Body of pancreas (tissue), 4 donors: ENCODE data around the gene KRT222. TPM values are rescaled to one million over a fixed set of nuclear protein-coding genes. Genes with fewer than 3 reads are reported as not detected.

Experiments
- ATAC-seq: fragments of 150-250 bp; one replicate; pipeline ENCODE4 v1.9.1; 2016
- DNase-seq, 4 donors: peaks; one replicate each; pipeline ENCODE4 v3.0.0-alpha.2; 2019
- H3K27ac ChIP-seq, 4 donors: fragments of 200-600 bp; sonication (generic); 1 replicate in 3 of 4; 2 replicates in 1 of 4; pipeline versions ENCODE4 v1.5.1 to v1.6.1; 2016 to 2019; ENCODE audit warnings: mild to moderate bottlenecking in 1 of 4, mixed read lengths in 1 of 4, moderate library complexity in 1 of 4
- H3K27me3 ChIP-seq, 2 donors: fragments of 200-600 bp; sonication (generic); one replicate each; pipeline ENCODE4 v1.6.0; 2016; ENCODE audit warnings: mild to moderate bottlenecking in 1 of 2
- H3K36me3 ChIP-seq, 2 donors: fragments of 200-600 bp; sonication (generic); replicated peaks in 1 of 2; 2 replicates each; pipeline ENCODE4 v1.5.1; 2016; ENCODE audit warnings: low read depth in 2 of 2; ENCODE audit not compliant: insufficient read depth in 1 of 2
- H3K4me1 ChIP-seq: fragments of 200-600 bp; sonication (generic); one replicate; pipeline ENCODE4 v1.6.0; 2016
- H3K4me3 ChIP-seq, 2 donors: fragments of 200-600 bp; sonication (generic); 1 replicate in 1 of 2; 2 replicates in 1 of 2; pipeline ENCODE4 v1.5.1; 2016 to 2019
- H3K9me3 ChIP-seq, 3 donors: fragments of 200-600 bp; sonication (generic); 1 replicate in 2 of 3; 2 replicates in 1 of 3; pipeline ENCODE4 v1.5.1; 2016
- POLR2A ChIP-seq, 3 donors: fragments of 450-650 bp; IDR thresholded peaks; one replicate each; pipeline ENCODE4 v1.6.1; 2016; ENCODE audit warnings: antibody characterized with exemption in 3 of 3, mild to moderate bottlenecking in 2 of 3
- WGBS, 2 donors: methylation state at CpG; one replicate each; pipeline ENCODE4 v1.1.5; 2017; 5-methylcytosine and 5-hydroxymethylcytosine counted together
- intact Hi-C: fragments of 100-400 bp; cut with DNase I; formaldehyde crosslinking; loops from one replicate; pipeline ENCODE4 v1.15.1; 2023
- total RNA-seq, 2 donors: library from RNA; depleted of rRNA; stranded (reverse); fragments of >200 nt; gene quantifications; one replicate each; pipeline ENCODE4 v1.1.0, GENCODE V29; 2016
- TF ChIP-seq, protein P1 (sequence below), 7 experiments: fragments of 450-650 bp in 4 of 7; fragments of 200-600 bp in 3 of 7; sonication (generic) in 3 of 7; IDR thresholded peaks; one replicate each; pipeline ENCODE4 v1.5.1; 2016 to 2019; ENCODE audit warnings: antibody characterized with exemption in 7 of 7

KRT222 gene
- total RNA-seq, 2 donors from 2014 or later: 0.66 to 1.6 TPM

DNA sequence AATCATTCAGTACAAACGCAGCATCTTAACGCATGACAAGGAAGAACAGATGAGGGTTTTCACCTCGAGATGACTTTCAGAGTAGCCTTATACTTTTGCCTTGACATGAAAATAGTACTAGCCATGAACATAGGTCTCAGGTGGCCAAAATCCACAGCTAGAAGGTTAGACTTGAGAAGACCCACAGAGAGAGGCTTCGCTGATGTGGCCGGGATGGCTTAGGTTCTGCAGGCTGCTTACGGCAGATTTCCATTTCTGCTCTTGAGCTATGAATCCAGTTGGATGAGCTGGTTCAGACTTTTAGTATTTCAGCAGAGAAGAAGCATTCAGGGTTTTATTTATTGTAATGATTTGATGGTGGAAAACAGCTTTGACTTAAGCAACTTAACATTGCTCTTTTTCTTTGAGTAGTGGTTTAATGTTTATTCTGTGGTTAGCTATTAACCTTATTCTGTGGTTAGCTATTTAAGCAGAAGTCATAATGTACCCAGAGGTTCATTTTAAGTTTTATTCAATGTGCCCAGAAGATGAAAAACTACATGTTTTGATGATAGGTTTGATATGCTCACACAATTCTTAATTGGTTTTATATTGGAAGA is 31.0 kb upstream of the KRT222 start:
- Histone ChIP-seq H3K27ac (peak overlapping the region in 3 of 4 donors; percentile 49 to 75 (median 57)), H3K27me3 (no peaks in the 10 kb centered on the region), H3K4me3 (no peak overlapping the region), H3K36me3 (no peaks in the 10 kb centered on the region), H3K9me3 (no peaks in the 10 kb centered on the region), H3K4me1 (peaks cover 26% of the 10 kb centered on the region)
- 53 to 58% methylated on average over 6 of the region's 6 CpGs for WGBS, 2 donors
- intact Hi-C loops: no loop called here
- no peak for DNase-seq
- no peak for ATAC-seq
- TF ChIP-seq POLR2A (IDR thresholded peaks at IDR 0.05): no peak
- TF ChIP-seq, protein P1, sequence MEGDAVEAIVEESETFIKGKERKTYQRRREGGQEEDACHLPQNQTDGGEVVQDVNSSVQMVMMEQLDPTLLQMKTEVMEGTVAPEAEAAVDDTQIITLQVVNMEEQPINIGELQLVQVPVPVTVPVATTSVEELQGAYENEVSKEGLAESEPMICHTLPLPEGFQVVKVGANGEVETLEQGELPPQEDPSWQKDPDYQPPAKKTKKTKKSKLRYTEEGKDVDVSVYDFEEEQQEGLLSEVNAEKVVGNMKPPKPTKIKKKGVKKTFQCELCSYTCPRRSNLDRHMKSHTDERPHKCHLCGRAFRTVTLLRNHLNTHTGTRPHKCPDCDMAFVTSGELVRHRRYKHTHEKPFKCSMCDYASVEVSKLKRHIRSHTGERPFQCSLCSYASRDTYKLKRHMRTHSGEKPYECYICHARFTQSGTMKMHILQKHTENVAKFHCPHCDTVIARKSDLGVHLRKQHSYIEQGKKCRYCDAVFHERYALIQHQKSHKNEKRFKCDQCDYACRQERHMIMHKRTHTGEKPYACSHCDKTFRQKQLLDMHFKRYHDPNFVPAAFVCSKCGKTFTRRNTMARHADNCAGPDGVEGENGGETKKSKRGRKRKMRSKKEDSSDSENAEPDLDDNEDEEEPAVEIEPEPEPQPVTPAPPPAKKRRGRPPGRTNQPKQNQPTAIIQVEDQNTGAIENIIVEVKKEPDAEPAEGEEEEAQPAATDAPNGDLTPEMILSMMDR (IDR thresholded peaks at IDR 0.05): no peak

- Histone ChIP-seq H3K9me3 (no peaks in the 10 kb centered on the region), H3K27me3 (no peaks in the 10 kb centered on the region), H3K27ac (peak overlapping the region in 2 of 4 donors; percentile 45 to 49), H3K4me3 (no peak overlapping the region), H3K4me1 (peaks cover 26% of the 10 kb centered on the region), H3K36me3 (no peaks in the 10 kb centered on the region)
- no peak for ATAC-seq
- WGBS, 2 donors: 50 to 57% methylated on average over 9 of the region's 9 CpGs
- TF ChIP-seq, protein P1 (IDR thresholded peaks at IDR 0.05): no peak
- TF ChIP-seq POLR2A (IDR thresholded peaks at IDR 0.05): no peak
- intact Hi-C loops: no loop called here
- DNase-seq: no peak
These were observed 29.6 kb upstream of the KRT222 start for GRCh38 chr17:40694584-40694983.

DNA sequence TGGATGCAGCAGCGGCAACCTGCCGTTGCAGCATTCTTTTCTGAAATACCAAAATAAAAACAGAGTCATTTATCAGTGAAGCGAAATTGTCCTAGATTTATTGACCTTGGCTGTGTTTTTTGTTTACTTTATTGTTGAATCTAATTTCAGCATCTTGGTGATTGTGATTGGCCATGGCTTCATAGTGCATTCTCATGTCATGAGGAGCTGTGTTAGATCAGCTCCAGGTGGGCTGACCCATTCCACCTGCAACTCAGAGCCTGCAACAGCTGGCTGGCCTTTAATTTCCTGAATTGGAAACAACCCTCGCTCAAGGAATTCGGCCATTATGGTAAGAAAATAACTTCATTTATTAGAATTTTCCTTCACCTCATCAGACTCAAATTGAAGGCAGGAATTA is 22.1 kb upstream of the KRT222 start:
- ATAC-seq (peak; percentile 77), DNase-seq (peak in 3 of 4 donors; percentile 15 to 33 (median 18))
- intact Hi-C loops: no loop called here
- TF ChIP-seq, protein P1 (IDR thresholded peaks at IDR 0.05): no peak
- TF ChIP-seq POLR2A (IDR thresholded peaks at IDR 0.05): peak in 1 of 3 donors; percentile 54
- Histone ChIP-seq H3K9me3 (no peaks in the 10 kb centered on the region), H3K27me3 (no peaks in the 10 kb centered on the region), H3K36me3 (no peaks in the 10 kb centered on the region), H3K4me1 (peaks cover 6% of the 10 kb centered on the region), H3K27ac (peak overlapping the region in 3 of 4 donors; percentile 63 to 74 (median 70)), H3K4me3 (no peak overlapping the region)
- 54 to 58% methylated on average over 5 of the region's 5 CpGs for WGBS, 2 donors

DNA sequence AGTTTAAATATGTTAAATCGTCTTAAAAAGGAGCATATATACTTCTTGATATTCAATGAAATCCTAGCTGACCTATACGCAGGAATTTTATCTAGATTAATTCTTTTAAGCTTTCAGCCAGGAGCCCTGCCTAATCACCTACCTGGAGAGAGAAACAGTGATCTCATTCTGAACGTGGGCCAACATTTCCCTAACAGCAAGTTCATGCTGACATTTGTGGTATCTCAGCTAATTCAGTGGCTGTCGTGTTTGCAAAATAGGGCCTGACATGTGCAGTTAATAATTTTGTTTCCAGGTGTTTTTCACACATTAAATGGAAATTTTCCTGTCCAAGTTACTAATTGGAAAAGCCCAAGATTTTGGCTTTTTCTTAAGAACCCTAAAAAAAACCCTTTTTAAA is 21.2 kb upstream of the KRT222 start:
- H3K27me3 ChIP-seq: no peaks in the 10 kb centered on the region
- H3K36me3 ChIP-seq: no peaks in the 10 kb centered on the region
- H3K4me1 ChIP-seq: peaks cover 6% of the 10 kb centered on the region
- WGBS, 2 donors: 10 to 20% methylated on average over 4 of the region's 4 CpGs
- DNase-seq (peak; percentile 38 to 76 (median 63)), ATAC-seq (peak; percentile 77)
- no peaks in the 10 kb centered on the region for H3K9me3 ChIP-seq
- intact Hi-C loops: no loop called here
- no peak overlapping the region for H3K4me3 ChIP-seq
- TF ChIP-seq, protein P1 (IDR thresholded peaks at IDR 0.05): no peak
- no peak for TF ChIP-seq POLR2A (IDR thresholded peaks at IDR 0.05)
- H3K27ac ChIP-seq: peak overlapping the region in 3 of 4 donors; percentile 63 to 74 (median 70)

GRCh38 chr17:40680998-40681397 is 16.0 kb upstream of the KRT222 start:
- TF ChIP-seq POLR2A (IDR thresholded peaks at IDR 0.05): no peak
- TF ChIP-seq, protein P1 (IDR thresholded peaks at IDR 0.05): no peak
- intact Hi-C loops: no loop called here
- ATAC-seq (no peak), DNase-seq (no peak)
- Histone ChIP-seq H3K4me3 (no peak overlapping the region), H3K9me3 (no peaks in the 10 kb centered on the region), H3K27ac (no peak overlapping the region), H3K4me1 (peaks cover 5% of the 10 kb centered on the region), H3K36me3 (no peaks in the 10 kb centered on the region), H3K27me3 (no peaks in the 10 kb centered on the region)
